GM10847 (cell line): ENCODE data around the gene NATD1.

Source experiments
- POLR2A ChIP-seq: IDR thresholded peaks from 2 replicates; pipeline ENCODE4 v1.6.1; 2011; ENCODE audit not compliant: insufficient read length; ENCODE audit errors: extremely low read depth

NATD1 gene

GRCh38 chr17:21228111-21228510 lies 25.1 kb downstream of the NATD1 start:
- TF ChIP-seq POLR2A = no peak

- TF ChIP-seq POLR2A = no peak
Observed at GRCh38 chr17:21223086-21223485, 30.1 kb downstream of the NATD1 start.

DNA sequence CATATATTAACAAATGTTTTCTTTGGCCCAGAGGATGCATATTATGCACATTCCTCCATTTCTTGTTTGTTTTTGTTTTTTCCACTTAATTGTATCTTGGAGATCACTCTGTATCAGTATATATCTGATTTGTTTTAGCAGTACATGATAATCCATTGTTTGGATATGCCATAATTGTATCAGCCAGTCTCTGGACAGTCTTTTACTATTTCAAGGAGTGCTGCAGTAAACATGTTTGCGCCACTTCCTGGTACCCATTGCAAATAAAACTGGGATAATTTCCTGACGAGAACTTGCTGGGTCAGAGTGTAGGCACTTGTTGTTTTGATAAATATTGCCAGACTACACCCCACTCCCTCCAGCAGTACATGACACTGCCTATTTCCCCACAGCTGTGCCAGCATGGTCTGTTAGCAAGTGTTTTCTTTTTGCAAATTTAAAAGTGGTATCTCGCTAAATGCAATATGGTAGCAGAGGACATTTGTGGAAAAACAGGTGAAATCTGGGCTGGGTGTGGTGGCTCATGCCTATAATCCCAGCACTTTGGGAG lies 34.3 kb downstream of the NATD1 start:
- TF ChIP-seq POLR2A = no peak

DNA sequence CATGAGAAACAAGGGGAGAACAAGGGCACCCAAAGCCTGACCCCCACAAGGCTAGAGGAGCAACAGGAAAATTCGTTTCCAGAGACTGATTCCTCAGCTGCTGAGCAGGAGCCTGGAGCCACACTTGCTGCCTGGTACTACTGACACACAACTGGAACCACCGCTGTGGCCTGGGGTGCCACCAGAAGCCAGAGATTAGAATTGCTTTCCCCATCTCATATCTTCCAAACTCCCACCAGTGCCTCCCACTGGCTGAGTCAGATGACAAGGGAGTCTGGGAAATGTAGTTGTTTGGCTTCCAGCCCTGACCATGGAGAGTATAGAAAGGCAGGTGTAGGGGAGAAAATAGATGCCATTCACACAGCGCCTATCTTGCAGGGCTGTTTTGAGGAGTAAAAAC lies 35.1 kb downstream of the NATD1 start:
- no peak for TF ChIP-seq POLR2A

GRCh38 chr17:21217346-21217745 lies 35.9 kb downstream of the NATD1 start:
- no peak for TF ChIP-seq POLR2A

GRCh38 chr17:21215935-21216334 lies 37.3 kb downstream of the NATD1 start:
- TF ChIP-seq POLR2A = no peak

GRCh38 chr17:21214777-21215541 lies 38.3 kb downstream of the NATD1 start:
- no peak for TF ChIP-seq POLR2A

- peak; percentile 86 for TF ChIP-seq POLR2A
Observed at GRCh38 chr17:21214015-21214776, 39.0 kb downstream of the NATD1 start, which contains the start of gene TMEM11. Gene TMEM11, minus strand, starts transcription at chr17:21214161. Its CDS starts 9 bp downstream, at chr17:21214152.

DNA sequence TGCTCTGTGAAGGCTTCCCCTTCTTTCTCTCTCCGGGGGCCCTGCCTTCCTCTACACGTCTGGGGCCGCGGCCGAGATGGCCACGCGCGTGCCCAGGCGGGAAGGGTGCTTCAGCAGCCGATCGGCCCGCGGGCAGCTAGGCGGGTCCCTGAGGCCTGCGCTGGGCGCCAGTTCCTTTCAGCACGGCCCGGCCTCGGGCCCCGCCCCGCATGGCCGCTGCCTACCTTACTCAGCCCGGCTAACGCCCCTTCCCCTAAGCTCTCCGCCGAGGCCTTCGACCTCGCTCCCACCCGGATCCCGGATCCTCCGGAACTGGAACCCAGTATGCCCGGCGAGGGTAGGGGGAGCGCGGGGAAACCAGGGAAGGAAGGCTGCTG lies 39.6 kb downstream of the NATD1 start:
- TF ChIP-seq POLR2A = no peak

- TF ChIP-seq POLR2A = no peak
Observed at GRCh38 chr17:21212826-21213637, 40.2 kb downstream of the NATD1 start.

GRCh38 chr17:21211825-21212479 lies 41.3 kb downstream of the NATD1 start:
- no peak for TF ChIP-seq POLR2A

GRCh38 chr17:21210411-21211076 lies 42.7 kb downstream of the NATD1 start:
- no peak for TF ChIP-seq POLR2A

DNA sequence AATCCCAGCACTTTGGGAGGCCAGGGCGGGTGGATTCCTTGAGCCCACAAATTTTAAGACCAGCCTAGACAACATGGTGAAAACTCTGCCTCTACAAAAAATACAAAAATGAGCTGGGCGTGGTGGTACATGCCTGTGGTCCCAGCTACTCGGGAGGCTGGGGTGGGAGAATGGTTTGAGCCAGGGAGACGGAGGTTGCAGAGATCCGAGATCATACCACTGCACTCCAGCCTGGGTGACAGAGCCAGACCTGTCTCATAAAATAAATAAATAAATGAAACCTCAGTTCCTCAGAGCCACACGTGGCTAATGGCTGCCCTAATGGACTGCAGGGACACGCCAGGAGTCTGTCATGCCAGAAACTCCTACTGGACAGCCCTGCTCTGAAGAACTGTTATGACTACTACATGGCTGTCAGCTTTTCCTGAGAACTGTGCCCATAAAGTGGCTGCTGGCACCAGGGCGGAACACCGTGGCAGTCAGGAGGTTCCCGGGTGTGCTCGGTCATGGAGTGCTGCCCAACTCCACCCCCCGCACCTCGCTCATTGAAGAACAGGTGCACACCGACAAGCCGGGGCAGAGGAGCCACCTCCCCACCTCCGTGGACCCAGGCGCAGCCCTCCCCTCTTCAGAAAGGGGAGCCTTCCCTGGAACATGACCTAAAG lies 43.6 kb downstream of the NATD1 start:
- no peak for TF ChIP-seq POLR2A

DNA sequence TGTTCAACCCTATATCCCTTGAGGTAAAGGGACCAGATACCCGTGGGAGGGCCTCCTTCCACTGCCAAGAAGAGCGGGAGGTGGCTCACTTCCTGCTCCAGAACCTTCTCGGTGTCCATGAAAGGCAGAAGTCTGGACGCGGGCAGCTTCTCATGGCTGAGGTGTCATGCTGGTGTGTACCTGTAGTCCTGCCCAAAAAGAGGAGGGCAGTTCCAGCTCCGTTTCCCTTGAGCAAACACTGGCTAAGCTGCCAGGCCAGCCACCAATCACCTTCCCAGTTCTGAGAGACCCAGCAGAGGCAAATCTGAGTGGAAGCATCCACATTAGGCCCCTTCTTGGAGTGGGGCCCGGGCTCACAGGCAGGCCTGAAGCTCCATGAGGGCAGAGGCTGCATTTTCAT lies 44.9 kb downstream of the NATD1 start:
- TF ChIP-seq POLR2A = no peak
